SKM-1 treated with dmso at 0.1 percent for 144 hours (cell line): ENCODE measurements around the gene LBX2.

ENCODE experiments used
- DNase-seq: peaks from one replicate; lab custom pipeline; 2025; ENCODE audit not compliant: unreplicated experiment; lab: John Stamatoyannopoulos, UW

Gene LBX2

DNA sequence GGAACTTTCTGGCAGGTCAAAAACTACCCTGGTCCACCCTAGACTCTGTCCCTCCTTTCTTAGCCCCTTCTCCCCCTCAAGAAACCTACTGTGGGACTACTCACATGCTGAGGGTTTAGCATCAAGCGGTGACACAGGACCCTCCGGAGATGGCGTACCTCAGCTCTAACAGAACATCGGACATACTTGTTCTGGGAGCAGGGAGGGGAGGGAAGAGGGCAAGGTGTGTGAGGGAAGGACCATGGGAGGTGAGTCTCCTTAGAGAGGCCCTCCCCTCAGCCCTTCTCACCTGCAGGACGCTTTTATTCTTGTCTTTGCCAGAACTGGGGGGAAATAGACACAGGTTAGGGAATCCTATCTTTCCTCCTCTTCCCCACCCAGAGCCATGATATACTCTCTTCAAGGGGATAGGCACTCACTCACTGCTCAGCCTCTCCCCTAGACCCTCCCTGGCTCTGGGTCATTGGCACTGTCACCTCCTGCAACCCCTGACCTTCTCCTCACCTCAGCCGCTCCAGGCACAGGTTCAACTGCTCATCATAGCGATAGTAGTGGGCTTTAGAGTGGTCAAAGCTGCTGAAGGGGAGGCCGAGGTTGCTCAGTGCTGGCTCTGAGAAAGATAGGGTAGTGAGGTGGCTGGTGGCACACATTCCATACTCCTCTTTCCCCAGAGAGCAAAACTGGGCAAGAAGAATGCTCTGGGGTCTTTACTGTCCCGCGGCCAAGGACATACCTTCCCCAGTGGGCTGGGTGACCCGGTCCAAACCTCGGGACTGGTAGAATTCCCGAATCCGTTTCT lies 6.2 kb upstream of the LBX2 start:
- no peak for DNase-seq

DNA sequence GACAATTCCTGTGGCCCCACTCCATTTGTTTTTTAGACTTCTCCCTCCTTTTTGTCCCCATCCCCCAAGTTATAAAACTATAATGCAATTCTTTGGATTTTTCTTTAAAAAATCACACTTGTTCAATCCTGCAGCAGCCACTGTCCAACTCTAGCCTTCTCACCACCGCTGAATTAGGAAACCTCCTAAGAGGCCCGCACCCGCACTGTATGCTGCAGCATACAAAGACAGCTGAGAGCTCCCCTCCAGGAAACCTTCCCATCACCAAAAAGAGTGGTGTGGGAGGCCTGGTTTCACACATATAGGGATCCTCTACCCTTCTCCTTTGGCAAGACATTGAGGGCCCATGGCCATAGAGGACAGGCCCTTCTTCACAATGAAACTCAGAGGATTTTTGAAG lies 5.2 kb upstream of the LBX2 start:
- DNase-seq, result no peak

DNA sequence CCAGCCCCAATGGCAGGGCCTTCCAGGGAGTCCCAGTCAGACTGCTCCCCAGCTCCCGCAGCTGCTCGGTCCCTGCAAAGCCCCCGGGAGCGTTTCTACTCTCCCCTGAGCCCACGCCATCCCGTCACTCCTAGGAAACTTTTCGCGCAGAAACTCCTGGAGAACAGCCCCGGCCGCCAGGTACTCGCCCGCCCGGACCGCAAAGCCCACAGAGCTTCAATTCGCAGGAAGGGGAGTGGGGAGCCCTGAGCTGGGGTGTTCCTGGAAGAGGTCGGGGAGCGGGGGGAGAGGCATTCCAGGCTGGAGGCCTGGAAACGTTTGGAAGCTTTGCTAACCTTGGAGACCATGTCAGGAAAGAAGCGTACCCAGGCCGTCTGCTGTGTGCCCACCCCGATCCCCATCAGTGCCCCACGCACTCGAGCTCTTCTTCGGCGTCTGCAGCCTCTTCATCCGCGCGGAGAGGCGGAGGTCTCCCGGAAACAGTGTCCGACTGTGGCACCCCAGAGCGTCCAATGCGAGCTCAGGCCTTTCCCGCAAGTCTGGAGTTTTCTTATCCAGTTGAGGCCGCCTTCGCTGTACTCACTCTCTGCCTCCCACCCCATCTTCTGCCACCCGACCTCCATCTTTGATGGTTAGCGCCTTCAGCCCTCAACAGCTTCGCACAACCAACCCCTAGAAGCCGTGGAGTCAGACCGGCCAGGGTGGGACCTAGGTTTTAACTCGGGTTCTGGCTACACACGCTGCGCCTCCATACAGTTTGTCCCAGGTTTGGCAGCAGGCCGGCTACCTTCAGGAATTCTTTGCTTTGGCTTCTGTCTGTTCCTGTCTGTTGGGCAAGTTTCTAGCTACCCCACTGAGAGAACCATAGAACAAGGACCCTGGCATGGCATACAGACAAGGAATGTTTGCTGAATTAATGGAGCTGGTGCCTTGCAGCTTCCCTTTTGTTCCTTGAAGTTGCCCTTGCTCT lies 4.4 kb upstream of the LBX2 start:
- DNase-seq, result no peak

DNA sequence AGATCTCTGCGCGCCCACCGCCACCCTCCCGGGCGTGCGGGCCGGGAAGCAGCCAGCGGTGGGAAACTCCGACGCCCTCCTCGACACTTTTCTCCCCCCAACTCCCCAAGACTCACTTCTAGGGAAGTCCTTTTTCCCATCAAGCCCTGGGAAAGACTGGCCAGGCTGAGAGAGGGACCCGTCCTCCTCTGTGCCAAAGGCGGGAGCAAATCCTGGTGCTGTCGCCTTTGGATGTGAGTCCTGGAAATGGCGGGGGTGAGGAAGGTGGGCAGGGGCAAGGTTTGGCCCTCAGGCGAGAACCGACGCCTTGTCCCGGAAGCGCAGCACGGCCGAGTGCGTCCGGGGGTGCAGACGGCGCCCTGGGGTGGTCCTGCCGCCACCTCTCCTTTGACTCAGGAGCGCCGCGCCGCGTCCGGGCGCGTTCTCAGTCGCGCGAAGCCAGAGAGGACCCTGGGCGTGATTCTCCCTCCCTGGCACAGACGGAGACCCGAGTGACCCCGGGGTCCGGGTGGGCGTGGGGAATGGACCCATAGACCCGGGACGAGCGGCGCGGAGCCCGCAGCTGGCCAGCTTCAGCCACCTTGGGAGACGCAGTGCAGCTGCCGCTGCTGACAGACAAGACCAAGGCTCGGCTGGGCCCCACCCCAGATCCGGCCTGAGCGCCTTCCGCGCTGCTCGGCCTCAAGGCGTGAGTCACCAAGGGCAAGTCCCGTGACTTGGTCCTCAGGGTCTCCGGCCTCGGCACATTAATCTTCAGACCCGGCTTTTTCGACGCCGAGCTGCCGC lies 3.5 kb upstream of the LBX2 start:
- peak; percentile 26 for DNase-seq

DNA sequence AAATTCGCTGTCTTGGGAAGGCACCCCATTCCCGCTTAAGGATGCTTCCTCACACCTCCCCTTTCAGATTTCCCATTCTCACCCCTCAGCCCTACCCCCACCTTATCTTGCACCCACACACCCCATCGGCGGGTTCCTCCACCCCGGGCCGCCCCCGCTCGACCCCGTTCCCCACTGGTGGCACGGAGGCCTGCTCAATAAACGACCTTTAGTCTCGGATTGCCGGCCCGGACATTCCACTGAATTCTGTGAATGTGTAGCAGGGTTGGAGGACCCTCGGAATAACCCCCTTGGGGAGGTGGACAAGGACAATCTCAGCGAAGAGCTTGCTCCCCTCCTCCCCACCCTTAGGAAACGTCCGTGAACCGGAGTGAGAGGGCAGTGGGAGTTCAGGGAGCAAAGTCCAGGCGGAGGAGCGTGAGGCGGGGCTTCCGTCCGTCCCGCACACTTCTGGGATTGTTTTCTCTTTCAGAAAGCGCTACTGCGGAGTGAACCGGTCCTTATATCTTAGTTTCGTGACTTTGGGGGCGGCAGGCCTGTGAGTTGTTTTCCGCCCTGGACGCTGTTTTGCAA lies 2.8 kb upstream of the LBX2 start:
- DNase-seq, result no peak

DNA sequence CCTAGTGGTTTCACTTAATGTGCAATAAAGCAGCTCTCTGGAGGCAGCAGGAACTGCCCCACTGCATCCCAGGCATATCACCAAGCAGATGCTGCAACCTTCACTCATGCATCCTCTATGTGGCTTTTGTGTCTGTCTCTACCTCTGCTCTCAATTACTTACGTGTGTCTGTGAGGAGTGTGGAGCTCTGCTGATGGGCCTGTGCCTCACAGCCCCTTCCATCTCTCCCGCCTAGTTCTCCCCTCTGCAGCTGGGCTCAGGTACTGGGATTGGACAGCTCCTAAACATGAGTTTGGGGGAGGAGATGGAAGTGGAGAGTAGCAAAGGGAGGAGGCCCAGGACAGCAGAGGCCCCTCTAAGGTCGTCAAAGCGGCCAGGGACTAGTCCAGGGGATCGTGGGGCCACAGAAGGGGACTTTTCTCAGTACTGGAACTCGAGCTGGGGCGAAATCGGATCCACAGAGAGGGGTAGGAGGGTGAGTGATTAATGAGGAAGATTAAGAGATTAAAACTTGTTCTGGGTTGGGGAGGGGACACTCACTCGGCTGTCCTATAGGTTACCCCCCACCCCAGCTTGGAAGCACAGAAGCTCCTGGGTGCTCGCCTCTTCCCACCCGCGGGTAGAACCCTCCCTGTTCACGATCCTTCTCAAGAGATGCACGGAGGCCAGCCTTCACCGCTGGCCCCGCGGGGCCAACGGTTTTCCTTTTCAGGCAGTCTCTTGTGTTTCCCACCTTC lies 2.1 kb upstream of the LBX2 start:
- DNase-seq, result no peak

DNA sequence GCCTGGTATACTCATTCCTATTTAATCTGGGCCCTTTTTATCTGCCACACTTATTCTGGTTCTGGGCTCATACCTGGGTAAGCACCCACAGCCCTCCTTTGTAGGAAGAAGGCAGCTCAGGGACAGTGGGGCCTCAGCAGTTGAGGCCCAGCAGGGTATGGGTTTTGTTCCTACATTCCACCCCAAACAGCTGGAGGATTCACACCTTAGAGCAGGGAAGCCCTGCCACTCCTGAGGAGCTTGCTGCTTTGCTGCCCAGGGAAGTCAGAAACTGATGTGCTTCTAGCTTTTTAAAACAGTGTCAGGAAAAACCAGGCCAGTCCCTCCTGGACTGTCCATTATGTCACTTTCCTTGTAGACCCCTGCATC lies 1.2 kb upstream of the LBX2 start:
- no peak for DNase-seq

DNA sequence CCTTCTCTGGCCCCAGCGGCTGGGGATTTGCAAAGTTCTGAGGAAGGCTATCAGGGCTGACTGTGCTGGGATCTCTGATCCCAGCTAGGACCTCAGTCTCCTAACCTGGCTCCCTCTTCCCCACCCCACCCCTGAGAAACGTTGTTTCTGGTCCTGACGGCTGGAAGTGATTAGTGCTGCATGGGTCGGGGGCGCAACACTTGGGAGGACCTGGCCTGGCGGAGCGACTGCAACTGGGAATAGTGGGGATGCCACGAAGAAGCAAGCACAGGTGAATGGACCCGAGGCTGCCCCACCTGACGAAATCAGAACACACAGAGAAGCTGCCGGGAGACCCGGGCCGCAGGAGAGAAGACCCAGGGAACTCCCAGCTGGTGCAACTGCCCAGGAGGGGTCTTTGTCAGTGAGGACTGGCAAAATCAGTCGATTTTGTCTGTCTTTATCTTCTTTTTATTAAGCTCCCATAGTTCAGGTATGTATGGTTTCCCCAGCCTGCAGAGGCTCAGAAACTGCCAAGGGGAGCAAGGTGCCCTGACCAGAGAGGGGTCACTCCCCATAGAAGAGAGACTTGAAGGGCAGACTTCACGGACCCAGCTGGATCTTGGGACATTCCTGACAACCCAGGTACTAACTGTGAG lies 656 bp upstream of the LBX2 start:
- DNase-seq, result no peak

DNA sequence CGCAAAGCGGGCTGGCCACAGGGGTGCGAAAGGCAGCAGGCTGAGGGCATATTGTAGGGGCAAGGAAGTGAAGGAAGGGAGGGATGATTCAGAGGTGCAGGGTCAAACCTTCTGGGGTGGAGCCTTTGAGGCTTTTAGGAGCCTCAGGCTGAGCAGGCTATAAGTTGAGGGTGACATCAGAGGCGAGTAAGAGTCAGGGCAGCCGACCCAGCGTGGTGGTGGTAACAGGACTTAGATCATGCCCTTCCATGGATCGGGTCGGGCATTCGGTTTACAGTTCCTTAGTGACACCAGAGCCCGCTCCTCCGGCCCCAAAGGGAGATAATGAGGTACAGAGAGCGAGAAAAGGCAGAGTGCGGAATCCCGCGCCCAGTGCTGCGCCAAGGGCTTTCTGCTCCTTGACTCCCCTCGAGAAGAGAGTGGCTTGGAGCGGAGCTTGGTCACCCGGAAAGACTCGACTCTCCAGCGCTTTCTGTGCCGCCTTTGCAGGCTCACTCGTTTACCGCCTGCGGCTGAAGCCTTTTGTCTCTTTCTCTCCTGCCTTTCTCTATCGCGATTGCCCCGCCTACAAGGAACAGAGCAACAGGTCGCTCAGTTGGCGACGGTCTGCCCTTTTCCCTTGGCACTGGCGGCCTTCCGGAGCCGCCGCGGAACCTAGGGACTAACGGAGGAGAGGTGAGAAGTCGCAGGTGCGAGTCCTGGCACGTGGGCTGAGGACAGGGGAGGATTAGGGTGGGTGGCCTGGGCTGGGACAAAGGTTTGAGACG lies 720 bp downstream of the LBX2 start:
- no peak for DNase-seq

DNA sequence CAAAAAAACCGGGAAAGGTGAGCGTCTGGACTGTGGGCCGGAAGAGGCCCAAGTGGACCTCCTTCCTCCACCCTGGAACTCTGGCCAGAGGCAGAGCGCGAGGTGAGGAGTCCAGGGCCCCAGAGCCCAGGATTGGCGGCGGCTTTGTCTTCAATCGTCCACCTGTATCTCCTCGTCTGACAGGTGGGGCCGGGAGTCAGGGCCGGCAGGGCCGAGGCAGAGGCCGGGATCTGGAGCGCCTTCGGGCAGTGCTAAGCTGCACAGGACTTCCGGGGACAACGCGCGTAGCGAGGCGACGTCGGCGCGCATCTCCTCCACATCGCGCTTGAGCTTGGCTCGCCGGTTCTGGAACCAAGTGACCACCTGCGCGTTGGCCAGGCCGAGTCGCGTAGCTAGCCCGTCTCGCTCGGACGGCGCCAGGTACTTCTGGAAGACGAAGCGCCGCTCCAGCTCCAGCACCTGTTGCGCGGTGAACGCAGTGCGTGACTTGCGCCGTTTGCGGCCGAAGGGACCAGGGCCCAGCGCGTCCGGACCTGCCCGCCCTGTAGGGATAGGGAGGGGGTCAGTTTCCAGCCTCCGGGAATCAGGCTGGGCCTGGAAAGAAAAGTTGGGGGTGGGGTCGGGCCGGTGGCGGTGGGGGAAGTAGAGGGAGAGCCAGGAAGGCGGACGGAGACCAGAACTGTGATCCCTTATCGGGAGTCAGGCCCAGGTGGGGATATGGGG lies 1.5 kb downstream of the LBX2 start:
- DNase-seq, result no peak

DNA sequence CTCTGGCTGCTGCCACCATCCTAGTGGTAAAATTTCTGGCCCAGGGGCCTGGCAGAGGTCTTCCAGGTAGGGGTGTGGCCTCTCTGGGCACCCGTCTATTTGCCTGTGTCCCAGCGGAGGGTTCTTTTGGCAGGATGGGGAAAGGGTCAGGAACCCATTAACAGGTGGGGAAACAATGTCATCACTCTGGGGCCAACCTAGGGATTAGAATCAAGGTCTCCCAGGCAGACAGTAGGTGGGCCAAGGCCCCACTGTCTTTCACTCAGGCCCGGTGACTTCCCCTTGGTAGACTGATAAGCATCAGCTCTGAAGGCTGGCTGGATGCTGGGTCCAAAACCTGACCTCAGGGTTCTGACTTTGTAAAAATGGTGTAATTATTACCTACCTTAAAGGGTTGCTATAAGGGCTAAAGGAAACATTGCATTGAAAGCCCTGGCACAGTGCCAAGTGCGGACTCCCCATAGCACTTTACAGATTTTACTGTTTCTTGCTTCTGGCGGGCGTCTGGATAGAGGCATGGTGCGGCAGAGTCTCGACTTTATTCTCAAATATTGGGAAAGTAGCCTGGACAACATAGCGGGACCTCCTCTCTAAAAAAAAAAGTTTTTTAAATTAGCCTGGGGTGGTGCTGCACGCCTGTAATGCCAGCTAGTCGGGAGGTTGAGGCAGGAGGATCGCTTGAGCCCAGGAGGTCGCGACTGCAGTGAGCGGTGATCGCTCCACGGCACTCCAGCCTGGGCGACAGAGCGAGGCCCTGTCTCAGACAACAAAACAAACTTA lies 2.2 kb downstream of the LBX2 start:
- DNase-seq, result no peak

DNA sequence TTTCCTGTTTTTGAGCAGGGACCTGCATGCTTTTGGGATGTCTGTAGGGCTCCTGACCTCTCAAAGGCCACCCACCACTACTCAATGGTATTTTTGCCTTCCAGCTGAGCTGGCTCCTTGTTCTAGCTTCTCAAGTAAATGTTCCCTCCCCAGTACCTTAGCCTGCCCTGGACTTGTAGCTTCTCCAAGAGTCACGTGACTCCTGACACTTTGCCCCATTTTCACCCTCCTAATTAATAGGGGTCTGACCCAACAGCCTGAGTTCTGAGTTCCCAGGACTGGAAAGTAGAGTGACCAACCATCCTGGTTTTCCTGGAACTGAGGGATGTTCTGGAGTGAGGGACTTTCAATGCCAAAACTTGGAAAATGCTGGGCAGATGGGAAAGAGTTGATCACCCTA lies 4.0 kb downstream of the LBX2 start:
- DNase-seq, result no peak

DNA sequence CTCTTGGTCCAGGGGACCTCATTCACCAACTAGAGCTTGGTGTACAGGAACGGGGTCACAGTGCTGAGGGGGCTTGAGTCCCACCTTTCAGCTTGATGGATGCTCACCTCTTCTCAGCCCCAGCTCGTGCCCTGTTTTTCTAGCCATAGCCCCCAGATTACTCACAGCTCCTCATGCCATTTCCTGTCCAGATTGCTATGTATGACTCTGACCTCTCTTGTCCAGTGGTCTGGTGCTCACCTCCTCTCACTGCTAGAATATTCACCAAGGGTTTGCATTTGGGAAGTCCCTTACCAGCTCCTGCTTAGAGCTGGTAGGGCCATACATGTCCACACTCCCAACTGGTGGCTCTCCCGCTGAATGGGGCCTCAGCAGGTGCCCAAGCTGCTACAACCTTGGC lies 5.9 kb downstream of the LBX2 start:
- no peak for DNase-seq

DNA sequence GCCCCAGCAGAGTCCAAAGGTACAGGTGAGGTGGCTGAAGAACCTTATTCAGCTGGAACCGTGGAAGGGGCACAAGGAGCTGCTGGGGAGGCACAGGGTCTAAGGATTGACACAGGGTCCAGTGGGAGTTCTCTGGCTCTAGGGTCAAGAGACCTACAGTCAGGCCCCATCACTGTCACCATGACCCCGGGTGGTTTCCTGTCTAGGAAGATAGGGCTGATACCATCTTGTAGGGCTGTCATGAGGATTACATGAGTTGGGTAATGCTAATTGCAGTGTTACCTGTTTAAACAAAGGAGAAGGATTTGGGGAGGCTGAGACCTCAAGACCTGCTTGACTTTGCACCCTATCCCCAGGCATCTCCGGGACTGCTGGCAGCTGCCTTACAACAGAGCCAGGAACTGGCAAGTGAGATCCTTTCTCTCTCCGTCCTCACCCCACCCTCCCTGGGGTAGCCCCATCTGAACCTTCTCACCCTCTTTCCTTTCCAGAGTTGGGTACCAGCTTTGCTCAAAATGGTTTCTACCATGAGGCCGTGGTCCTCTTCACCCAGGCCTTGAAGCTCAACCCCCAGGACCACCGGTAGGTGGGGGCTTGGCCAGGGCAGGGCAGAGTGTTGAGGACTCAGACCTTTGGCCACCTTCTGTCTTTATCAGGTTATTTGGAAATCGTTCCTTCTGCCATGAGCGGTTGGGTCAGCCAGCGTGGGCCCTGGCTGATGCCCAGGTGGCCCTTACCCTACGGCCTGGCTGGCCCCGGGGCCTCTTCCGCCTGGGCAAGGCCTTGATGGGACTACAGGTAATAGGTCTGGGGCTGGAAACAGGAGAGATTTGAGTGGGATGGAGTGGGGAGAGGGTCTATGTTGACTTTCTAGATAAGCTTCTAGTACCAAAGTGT lies 7.5 kb downstream of the LBX2 start:
- DNase-seq, result no peak

DNA sequence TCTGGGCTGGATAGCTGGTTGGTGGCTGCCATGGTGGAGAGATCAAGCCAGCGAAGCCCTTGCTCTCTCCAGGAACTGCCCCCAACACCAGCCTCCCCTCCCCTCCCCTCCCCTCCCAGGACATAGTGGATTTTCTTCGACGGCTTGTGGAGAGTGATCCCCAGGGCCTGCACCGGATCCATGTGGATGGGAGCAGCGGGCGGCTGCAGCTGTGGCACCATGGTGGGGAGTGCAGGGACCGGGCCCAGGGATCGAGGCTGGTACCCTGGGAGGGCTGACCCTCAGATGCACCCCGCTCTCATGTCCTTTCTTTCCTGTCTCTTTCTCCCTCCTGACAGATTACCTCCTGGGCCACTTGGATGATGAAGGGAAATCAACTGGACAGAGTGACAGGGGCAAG lies 9.5 kb downstream of the LBX2 start:
- DNase-seq, result no peak

DNA sequence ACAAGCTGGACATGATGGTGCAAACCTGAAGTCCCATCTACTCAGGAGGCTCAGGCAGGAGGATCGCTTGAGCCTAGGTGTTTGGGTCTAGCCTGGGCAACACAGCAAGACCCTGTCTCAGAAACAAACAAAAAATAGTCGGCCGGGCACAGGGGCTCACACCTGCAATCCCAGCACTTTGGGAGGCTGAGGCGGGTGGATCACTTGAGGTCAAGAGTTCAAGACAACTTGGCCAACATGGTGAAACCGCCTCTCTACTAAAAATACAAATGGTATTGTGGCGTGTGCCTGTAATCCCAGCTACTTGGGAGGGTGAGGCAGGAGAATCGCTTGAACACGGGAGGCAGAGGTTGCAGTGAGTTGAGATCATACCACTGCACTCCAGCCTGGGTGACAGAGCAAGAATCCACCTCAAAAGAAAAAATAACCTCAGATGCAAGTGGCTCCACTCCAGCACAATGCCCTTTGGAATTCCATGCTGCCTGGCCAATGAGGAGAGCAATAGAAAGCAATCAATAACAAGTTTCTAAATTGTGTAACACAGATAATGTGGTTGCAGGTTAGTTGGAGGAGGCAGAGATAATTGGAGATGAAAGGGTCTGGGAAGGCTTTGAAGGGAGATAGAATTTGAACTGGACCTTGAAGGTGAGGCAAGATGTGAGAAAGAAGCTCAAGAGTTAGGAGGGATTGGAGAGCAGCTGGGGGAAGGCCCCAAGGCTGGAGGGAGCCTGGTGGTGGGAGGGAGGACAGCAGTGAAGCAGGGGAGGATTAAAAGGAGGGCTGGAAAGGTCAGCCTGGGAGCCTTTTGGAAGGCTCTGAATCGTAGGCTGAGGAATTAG lies 10.5 kb downstream of the LBX2 start:
- DNase-seq, result no peak
